ENCODE data around the gene PGBD2. TPM values are rescaled to one million over a fixed set of nuclear protein-coding genes. Genes with fewer than 3 reads are reported as not detected.

PGBD2 gene
- total and polyA plus RNA-seq, 9 of the 15 experiments (the other 6 are each of a cell fraction or from before 2014, with no cell fraction given) = 11.9 to 21.8 (median 14.7) TPM

DNA sequence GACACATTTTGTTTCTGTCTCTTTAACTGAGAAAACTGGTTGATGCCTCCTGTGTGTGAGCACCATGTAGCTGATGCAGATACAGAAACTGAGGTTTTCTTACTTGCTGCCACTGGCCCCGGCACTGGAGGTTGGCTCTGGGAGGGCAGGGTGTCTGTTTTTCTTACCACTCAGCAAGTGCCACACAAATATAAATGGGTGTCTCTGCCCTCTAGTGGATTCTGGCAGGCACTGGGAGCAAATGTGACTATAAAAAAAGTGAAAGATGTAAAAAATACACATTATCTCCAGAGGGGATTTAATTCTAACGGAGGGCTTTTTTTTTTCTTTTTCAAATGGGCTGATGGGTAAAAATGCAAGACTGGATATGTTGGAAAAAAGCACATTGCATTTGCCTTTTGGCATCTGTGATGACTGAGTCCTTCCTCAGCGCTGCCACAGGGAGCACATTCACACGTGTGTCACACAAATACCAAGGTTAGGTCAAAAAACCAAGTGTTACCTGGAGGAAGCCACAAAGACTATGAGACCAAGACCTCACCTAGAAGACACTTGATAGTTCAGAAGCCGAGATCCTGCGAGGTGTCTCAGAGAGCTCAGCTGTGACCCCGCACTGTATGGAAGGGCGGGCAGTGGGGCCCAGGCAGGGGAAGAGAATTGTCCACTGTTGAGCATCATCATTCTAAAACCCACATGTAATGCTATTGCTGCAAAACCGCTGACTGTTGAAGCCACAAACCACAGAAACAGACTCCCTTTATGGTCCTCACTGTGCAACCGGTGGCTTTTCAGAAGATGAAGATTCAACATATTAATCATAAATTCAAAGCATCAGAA, 18.9 kb downstream of the PGBD2 start (continued):
- TF ChIP-seq JUND (IDR thresholded peaks at IDR 0.05; ENCODE audit: borderline replicate concordance, low read depth, low read length) (peak; percentile 23; the same call in 1 of the 2 replicates), JUND (tag; IDR thresholded peaks at IDR 0.05; ENCODE audit: borderline replicate concordance, low read depth, low read length) (no peak), MXD1 (CRISPR knock-in tag; IDR thresholded peaks at IDR 0.05; ENCODE audit: borderline replicate concordance, poor library complexity, severe bottlenecking) (no peak), ZNF3 (CRISPR knock-in tag; IDR thresholded peaks at IDR 0.05) (no peak), NCOR1 (IDR thresholded peaks at IDR 0.05) (no peak), ZNF175 (CRISPR knock-in tag; IDR thresholded peaks at IDR 0.05; ENCODE audit: low read depth) (no peak), E2F4 (CRISPR knock-in tag; IDR thresholded peaks at IDR 0.05; ENCODE audit: low read depth) (no peak), POLR2H (tag; IDR thresholded peaks at IDR 0.05; ENCODE audit: low read depth) (0 out of 2 replicates have a peak, but pooled peaks have one; percentile 31), HDAC8 (tag; IDR thresholded peaks at IDR 0.05) (no peak), POLR2B (IDR thresholded peaks at IDR 0.05; ENCODE audit: low read depth, partially characterized antibody) (no peak), ZNF282 (CRISPR knock-in tag; IDR thresholded peaks at IDR 0.05) (no peak), ZNF717 (CRISPR knock-in tag; IDR thresholded peaks at IDR 0.05) (no peak), TCFL5 (CRISPR knock-in tag; conservative IDR thresholded peaks at IDR 0.05) (no peak), ZNF165 (CRISPR knock-in tag; IDR thresholded peaks at IDR 0.05; ENCODE audit: borderline replicate concordance) (no peak), U2AF2 (optimal IDR thresholded peaks at IDR 0.05; ENCODE audit: low read depth, low read length) (no peak), ZNF384 (IDR thresholded peaks at IDR 0.05; ENCODE audit: low read depth, low read length) (peak; percentile 70; the same call in 1 of the 2 replicates), ATF1 (CRISPR knock-in tag; IDR thresholded peaks at IDR 0.05) (no peak), ATF1 (tag; IDR thresholded peaks at IDR 0.05) (no peak), KAT2B (IDR thresholded peaks at IDR 0.05; ENCODE audit: low read depth, low read length) (no peak), SMC3 (conservative IDR thresholded peaks at IDR 0.05; ENCODE audit: insufficient read depth, low read depth, low read length) (peak; percentile 53), MCM3 (IDR thresholded peaks at IDR 0.05) (no peak), NRF1 (conservative IDR thresholded peaks at IDR 0.05 in 1 of 2, IDR thresholded peaks at IDR 0.05 in 1 of 2) (no peak)
- TF ChIP-seq, protein P1, sequence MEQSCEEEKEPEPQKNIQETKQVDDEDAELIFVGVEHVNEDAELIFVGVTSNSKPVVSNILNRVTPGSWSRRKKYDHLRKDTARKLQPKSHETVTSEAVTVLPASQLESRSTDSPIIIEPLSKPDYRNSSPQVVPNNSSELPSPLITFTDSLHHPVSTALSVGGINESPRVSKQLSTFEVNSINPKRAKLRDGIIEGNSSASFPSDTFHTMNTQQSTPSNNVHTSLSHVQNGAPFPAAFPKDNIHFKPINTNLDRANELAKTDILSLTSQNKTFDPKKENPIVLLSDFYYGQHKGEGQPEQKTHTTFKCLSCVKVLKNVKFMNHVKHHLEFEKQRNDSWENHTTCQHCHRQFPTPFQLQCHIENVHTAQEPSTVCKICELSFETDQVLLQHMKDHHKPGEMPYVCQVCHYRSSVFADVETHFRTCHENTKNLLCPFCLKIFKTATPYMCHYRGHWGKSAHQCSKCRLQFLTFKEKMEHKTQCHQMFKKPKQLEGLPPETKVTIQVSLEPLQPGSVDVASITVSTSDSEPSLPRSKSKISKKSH (CRISPR knock-in tag; IDR thresholded peaks at IDR 0.05) = no peak
- TF ChIP-seq, protein P2, sequence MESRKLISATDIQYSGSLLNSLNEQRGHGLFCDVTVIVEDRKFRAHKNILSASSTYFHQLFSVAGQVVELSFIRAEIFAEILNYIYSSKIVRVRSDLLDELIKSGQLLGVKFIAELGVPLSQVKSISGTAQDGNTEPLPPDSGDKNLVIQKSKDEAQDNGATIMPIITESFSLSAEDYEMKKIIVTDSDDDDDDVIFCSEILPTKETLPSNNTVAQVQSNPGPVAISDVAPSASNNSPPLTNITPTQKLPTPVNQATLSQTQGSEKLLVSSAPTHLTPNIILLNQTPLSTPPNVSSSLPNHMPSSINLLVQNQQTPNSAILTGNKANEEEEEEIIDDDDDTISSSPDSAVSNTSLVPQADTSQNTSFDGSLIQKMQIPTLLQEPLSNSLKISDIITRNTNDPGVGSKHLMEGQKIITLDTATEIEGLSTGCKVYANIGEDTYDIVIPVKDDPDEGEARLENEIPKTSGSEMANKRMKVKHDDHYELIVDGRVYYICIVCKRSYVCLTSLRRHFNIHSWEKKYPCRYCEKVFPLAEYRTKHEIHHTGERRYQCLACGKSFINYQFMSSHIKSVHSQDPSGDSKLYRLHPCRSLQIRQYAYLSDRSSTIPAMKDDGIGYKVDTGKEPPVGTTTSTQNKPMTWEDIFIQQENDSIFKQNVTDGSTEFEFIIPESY (CRISPR knock-in tag; IDR thresholded peaks at IDR 0.05) = peak; percentile 86
